Activated B cell treated with CpG ODN at 0.5 μM for 24 hours (primary cell): ENCODE data around the gene AHNAK2. TPM values are rescaled to one million over a fixed set of nuclear protein-coding genes. Genes with fewer than 3 reads are reported as not detected.
A peak's percentile ranks its signal among the peaks of the same experiment; 100 is the strongest.

Experiments
- ATAC-seq: fragments of 200-7000 bp; cut with Tn5 transposase; one replicate; pipeline ENCODE4 v1.10.0; 2021; ENCODE audit warnings: low read depth, mild to moderate bottlenecking, moderate library complexity
- CTCF ChIA-PET: fragments of 350-600 bp; sonication (Branson Sonifier 250); formaldehyde crosslinking; loops from one replicate; lab custom pipeline; 2021; ENCODE audit warnings: antibody characterized with exemption; lab: Charles Lee
- POLR2A ChIA-PET: fragments of 350-600 bp; sonication (Branson Sonifier 250); formaldehyde crosslinking; loops from one replicate; lab custom pipeline; 2021; ENCODE audit warnings: antibody characterized with exemption; lab: Charles Lee
- DNase-seq: peaks from one replicate; pipeline ENCODE4 v3.0.0; 2022
- H3K27ac Mint-ChIP-seq: one replicate; pipeline ENCODE4 v1.8.0; 2020; ENCODE audit warnings: mixed read lengths
- H3K27me3 Mint-ChIP-seq: one replicate; pipeline ENCODE4 v1.8.0; 2021; ENCODE audit warnings: mixed read lengths
- H3K36me3 Mint-ChIP-seq: one replicate; pipeline ENCODE4 v1.8.0; 2021; ENCODE audit warnings: low read depth, mixed read lengths
- H3K4me1 Mint-ChIP-seq: one replicate; pipeline ENCODE4 v1.8.0; 2021; ENCODE audit warnings: mixed read lengths
- H3K4me3 Mint-ChIP-seq: one replicate; pipeline ENCODE4 v1.8.0; 2020; ENCODE audit warnings: mild to moderate bottlenecking, mixed read lengths
- H3K9me3 Mint-ChIP-seq: one replicate; pipeline ENCODE4 v1.8.0; 2020; ENCODE audit warnings: mixed read lengths
- CTCF ChIP-seq: fragments of 200-600 bp; IDR thresholded peaks from one replicate; pipeline ENCODE4 v1.8.0; 2022; ENCODE audit warnings: antibody characterized with exemption, mild to moderate bottlenecking
- intact Hi-C: fragments of 100-400 bp; cut with micrococcal nuclease; formaldehyde crosslinking; loops from one replicate; pipeline ENCODE4 v1.15.1; 2024
- total RNA-seq: library from RNA; stranded (reverse); gene quantifications from 2 replicates; pipeline ENCODE4 v1.2.3, GENCODE V29; 2022

Gene AHNAK2
- total RNA-seq, 1 donor from 2014 or later, result not detected

GRCh38 chr14:104932676-104933631 is 45.2 kb downstream of the AHNAK2 start:
- DNase-seq, result peak; percentile 86
- peak overlapping the region; percentile 72 for H3K4me3 Mint-ChIP-seq
- intact Hi-C loops, result loop anchor here (1.0 kb wide), 3 partner anchors 10 to 112 kb away; no protein-coding TSS in a partner anchor
- peaks cover 32% of the 10 kb centered on the region for H3K36me3 Mint-ChIP-seq
- CTCF ChIA-PET, result interaction anchor here (0.6 to 4.8 kb wide), 7 partner anchors 8 to 37 kb away, joined by 3 to 33 read pairs (median 3); partner anchors contain the start of gene PLD4
- peaks cover 16% of the 10 kb centered on the region for H3K4me1 Mint-ChIP-seq
- POLR2A ChIA-PET, result interaction anchor here (0.6 to 10.5 kb wide), 7 partner anchors 10 to 263 kb away, joined by 3 to 114 read pairs (median 5); partner anchors contain the start of genes CDCA4 and PLD4
- H3K27me3 Mint-ChIP-seq, result no peaks in the 10 kb centered on the region
- TF ChIP-seq CTCF, result no peak
- ATAC-seq, result peak; percentile 81
- no peaks in the 10 kb centered on the region for H3K9me3 Mint-ChIP-seq
- no peak overlapping the region for H3K27ac Mint-ChIP-seq

GRCh38 chr14:104931771-104932675 is 46.2 kb downstream of the AHNAK2 start:
- DNase-seq, result peak; percentile 18
- TF ChIP-seq CTCF, result no peak
- no peak overlapping the region for H3K27ac Mint-ChIP-seq
- no peak for ATAC-seq
- peaks cover 25% of the 10 kb centered on the region for H3K4me1 Mint-ChIP-seq
- H3K36me3 Mint-ChIP-seq, result peaks cover 33% of the 10 kb centered on the region
- no peaks in the 10 kb centered on the region for H3K27me3 Mint-ChIP-seq
- POLR2A ChIA-PET, result interaction anchor here (1.7 to 10.5 kb wide), 2 partner anchors 9 to 34 kb away, joined by 6 to 114 read pairs; partner anchors contain the start of gene PLD4
- no peaks in the 10 kb centered on the region for H3K9me3 Mint-ChIP-seq
- H3K4me3 Mint-ChIP-seq, result peak overlapping the region; percentile 13
- intact Hi-C loops, result no loop called here
- CTCF ChIA-PET, result interaction anchor here (1.3 to 4.8 kb wide), 2 partner anchors 30 to 36 kb away, joined by 3 to 33 read pairs; no protein-coding TSS in a partner anchor

- ATAC-seq (no peak), DNase-seq (peak; percentile 14)
- ChIA-PET CTCF (interaction anchor here (1.3 kb wide), 1 partner anchor 29 kb away, joined by 3 read pairs; no protein-coding TSS in a partner anchor), POLR2A (interaction anchor here (0.5 to 10.5 kb wide), 3 partner anchors 8 to 132 kb away, joined by 3 to 114 read pairs (median 10); partner anchors contain the start of gene PLD4)
- H3K27me3 Mint-ChIP-seq, result no peaks in the 10 kb centered on the region
- intact Hi-C loops, result no loop called here
- no peak overlapping the region for H3K4me3 Mint-ChIP-seq
- H3K27ac Mint-ChIP-seq, result no peak overlapping the region
- peaks cover 32% of the 10 kb centered on the region for H3K4me1 Mint-ChIP-seq
- H3K9me3 Mint-ChIP-seq, result no peaks in the 10 kb centered on the region
- no peak for TF ChIP-seq CTCF
- H3K36me3 Mint-ChIP-seq, result peaks cover 33% of the 10 kb centered on the region
These were observed 46.8 kb downstream of the AHNAK2 start for GRCh38 chr14:104931304-104931770.

GRCh38 chr14:104930526-104931303 is 47.5 kb downstream of the AHNAK2 start:
- ATAC-seq (no peak), DNase-seq (peak; percentile 15)
- no peak overlapping the region for H3K4me3 Mint-ChIP-seq
- no peaks in the 10 kb centered on the region for H3K27me3 Mint-ChIP-seq
- intact Hi-C loops, result no loop called here
- CTCF ChIA-PET, result interaction anchor here (1.3 kb wide), 1 partner anchor 29 kb away, joined by 3 read pairs; no protein-coding TSS in a partner anchor
- peaks cover 33% of the 10 kb centered on the region for H3K36me3 Mint-ChIP-seq
- no peaks in the 10 kb centered on the region for H3K9me3 Mint-ChIP-seq
- peak overlapping the region; percentile 7 for H3K27ac Mint-ChIP-seq
- H3K4me1 Mint-ChIP-seq, result peaks cover 36% of the 10 kb centered on the region
- POLR2A ChIA-PET, result interaction anchor here (0.5 to 10.5 kb wide), 3 partner anchors 7 to 133 kb away, joined by 3 to 114 read pairs (median 10); partner anchors contain the start of gene PLD4
- no peak for TF ChIP-seq CTCF
